ENCODE data around the gene UNC13B. TPM values are rescaled to one million over a fixed set of nuclear protein-coding genes. Genes with fewer than 3 reads are reported as not detected.

Gene UNC13B
- total and polyA plus RNA-seq, 9 of the 15 experiments (the other 6 are each of a cell fraction or from before 2014, with no cell fraction given), result 2.4 to 11.5 (median 8.6) TPM

GRCh38 chr9:35161713-35162604 is at the start of gene UNC13B (continued):
- TF ChIP-seq CBFB (CRISPR knock-in tag; IDR thresholded peaks at IDR 0.05), result no peak
- no peak for TF ChIP-seq MIER1 (IDR thresholded peaks at IDR 0.05; ENCODE audit: low read depth)
- TF ChIP-seq ZNF695 (CRISPR knock-in tag; IDR thresholded peaks at IDR 0.05), result no peak
- no peak for TF ChIP-seq ELF4 (CRISPR knock-in tag; IDR thresholded peaks at IDR 0.05)
- no peak for TF ChIP-seq CHD7 (IDR thresholded peaks at IDR 0.05; ENCODE audit: low read depth, low read length)
- TF ChIP-seq TFAM (CRISPR knock-in tag; conservative IDR thresholded peaks at IDR 0.05), result no peak
- TF ChIP-seq RBM25 (IDR thresholded peaks at IDR 0.05; ENCODE audit: low read depth, low read length, severe bottlenecking), result no peak
- no peak for TF ChIP-seq IRF1 (CRISPR knock-in tag; IDR thresholded peaks at IDR 0.05; ENCODE audit: borderline replicate concordance)
- TF ChIP-seq ZNF644 (tag; IDR thresholded peaks at IDR 0.05; ENCODE audit: low read depth), result no peak
- TF ChIP-seq RBFOX2 (IDR thresholded peaks at IDR 0.05; ENCODE audit: low read depth, low read length), result peak; percentile 88
- no peak for TF ChIP-seq PHF21A (IDR thresholded peaks at IDR 0.05; ENCODE audit: borderline replicate concordance, low read depth)
